Skeletal muscle cell (primary cell): Measurements from ENCODE around the gene COL4A2.
A peak's percentile ranks its signal among the peaks of the same experiment; 100 is the strongest.
"Not testable (repeated sequence)": the region's sequence is repeated elsewhere in the genome, so short reads cannot be mapped to it uniquely, and the experiment has no call there.

Experiments used
- DNase-seq: peaks from one replicate; pipeline ENCODE4 v3.0.0-alpha.2; 2010; ENCODE audit warnings: low read depth
- H3K4me3 ChIP-seq: 2 replicates; pipeline ENCODE4 v1.5.1; 2011; ENCODE audit warnings: low read depth, mild to moderate bottlenecking, control low read depth, low read length, moderate library complexity

Gene COL4A2

DNA sequence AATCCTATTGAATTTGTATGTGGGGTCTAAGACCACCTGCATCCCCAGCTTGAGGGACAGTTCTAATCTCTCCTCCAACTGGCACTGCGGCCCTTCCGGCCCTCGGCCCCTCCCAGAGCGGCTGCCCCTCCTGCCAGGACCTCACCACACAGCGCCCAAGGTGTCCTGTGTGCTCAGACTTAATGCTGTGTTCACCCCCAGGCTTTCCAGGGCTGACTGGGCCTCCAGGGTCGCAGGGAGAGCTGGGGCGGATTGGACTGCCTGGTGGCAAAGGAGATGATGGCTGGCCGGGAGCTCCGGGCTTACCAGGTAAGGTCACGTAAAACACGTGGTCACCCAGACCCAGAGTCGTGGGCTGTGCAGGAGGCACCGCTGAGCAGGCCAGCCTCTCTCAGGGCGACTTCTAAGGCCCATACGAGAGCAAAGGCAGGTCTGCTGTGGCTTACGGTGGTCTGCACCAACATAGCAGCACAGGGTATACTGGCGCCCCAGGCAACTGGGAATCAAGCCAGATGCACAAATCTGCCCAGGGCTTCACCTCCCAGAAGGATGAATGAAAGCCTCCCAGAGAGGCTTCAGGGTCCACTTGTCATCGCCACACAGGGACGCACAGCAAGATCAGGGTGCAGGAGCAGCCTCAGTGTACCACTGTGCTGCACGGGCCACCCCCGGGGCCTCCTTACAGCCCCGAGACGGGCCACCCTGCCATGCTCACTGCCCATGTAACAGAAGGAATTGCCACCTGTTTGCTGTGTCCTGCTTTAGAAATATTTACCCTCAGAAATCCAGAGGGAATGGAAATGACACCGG is 185.0 kb downstream of the COL4A2 start:
- H3K4me3 ChIP-seq: no peak overlapping the region
- DNase-seq: no peak

DNA sequence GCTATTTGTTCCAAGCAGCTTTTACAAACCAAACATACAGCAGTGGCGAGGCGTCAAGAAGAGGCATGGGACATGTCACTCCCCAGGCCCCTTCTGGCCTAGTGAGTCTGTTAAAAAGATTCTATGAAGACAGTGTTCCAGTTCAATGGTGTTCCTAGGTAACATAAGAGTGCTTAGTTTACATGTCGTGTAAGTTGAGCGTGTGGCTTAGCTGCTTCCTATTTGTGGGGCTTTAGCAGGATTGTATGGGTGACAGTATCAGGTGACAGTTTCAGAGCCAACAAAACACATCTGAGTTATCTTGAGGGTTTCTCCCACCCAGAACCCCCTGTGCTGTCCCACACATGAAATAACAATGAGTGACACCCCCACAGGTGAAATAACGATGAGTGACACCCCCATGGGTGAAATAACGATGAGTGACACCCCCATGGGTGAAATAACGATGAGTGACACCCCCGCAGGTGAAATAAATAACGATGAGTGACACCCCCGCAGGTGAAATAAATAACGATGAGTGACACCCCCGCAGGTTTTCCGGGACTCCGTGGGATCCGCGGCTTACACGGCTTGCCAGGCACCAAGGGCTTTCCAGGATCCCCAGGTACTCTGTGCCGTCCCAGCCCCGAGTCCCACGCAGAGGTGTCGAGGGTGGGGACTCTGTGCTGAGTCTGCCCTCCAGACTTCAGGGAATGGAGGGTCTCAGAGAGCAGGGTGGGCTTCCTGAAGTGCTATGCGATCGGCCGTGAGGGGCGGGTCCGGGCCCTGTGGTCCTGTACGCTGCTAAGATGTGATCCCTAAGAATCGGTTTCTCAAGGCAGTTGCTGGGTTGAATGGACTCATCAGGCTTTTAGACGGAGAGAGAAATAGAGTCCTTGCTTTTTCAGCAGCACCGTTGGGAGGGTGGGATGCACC is 185.9 kb downstream of the COL4A2 start:
- H3K4me3 ChIP-seq: no peak overlapping the region
- DNase-seq: no peak

DNA sequence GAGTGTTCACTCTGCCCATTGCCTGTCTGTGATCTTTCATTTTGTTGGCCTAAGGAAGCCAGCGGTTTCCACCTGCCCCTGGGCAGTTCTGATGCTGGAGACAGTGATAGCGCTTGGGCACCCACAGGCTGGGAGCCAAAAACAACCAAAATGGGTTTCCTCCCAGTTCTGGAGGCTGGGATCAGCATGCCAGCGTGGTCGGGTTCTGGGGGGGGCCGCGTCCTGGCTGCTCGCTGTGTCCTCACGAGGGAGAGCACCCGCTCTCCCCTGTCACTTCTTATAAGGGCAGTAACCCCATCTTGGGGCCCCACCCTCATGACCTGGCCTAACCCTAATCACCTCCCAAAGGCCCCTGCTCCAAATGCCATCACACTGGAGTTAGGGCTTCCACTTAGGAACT is 186.5 kb downstream of the COL4A2 start:
- no peak for DNase-seq
- no peak overlapping the region for H3K4me3 ChIP-seq

DNA sequence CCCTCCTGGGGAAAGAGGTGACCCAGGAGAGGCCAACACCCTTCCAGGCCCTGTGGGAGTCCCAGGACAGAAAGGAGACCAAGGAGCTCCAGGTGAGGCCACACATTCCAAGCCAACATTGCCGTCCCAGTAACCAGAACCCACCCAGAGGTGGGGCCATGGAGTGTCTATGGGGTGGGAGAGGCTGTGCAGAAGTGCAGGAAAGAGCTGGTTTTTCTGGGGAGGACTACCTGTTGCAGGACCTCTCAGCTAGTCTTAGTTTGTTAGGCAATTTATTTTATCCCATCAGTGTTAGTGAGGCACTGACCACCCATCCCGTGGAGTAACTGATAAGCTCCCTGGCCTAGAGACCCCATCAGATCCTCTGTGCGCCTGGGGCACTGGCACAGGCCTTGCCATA is 188.3 kb downstream of the COL4A2 start:
- DNase-seq: no peak
- H3K4me3 ChIP-seq: no peak overlapping the region

DNA sequence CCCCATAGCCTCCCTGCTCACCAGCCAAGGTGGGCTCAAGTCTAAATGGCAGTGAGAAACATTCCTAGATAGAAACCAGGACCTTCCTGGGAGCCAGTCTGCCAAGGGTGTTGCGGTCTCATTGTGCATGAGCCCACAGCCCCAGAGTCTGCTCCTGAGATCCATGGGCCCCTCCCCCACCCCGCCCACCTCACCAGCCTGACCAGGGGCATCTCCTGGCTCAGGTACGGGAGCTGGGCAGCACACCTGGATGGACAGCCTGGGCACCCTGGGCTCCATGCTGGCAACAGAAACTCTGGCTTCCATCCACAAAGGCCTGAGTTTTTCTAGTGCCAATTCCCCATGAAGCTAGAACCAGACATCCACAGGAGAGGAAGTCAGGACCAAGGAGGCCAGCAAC is 188.8 kb downstream of the COL4A2 start:
- no peak overlapping the region for H3K4me3 ChIP-seq
- no peak for DNase-seq

DNA sequence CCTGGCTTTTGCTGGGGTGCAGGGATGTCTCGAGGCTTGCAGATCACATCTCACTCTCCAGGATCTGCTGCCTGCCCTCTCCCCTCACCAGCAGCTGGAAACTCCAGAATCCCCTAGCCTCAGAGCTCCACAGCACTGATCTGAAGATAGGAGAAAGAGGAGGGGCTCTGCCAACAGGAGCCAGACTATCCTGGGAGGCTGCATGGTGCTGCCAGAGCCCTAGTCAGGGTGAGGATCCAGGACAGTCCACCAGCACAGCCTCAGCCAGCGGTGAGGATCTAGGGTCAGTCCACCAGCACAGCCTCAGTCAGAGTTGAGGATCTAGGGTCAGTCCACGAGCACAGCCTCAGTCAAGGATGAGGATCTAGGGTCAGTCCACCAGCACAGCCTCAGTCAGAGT is 189.2 kb downstream of the COL4A2 start:
- no peak overlapping the region for H3K4me3 ChIP-seq
- DNase-seq: no peak

DNA sequence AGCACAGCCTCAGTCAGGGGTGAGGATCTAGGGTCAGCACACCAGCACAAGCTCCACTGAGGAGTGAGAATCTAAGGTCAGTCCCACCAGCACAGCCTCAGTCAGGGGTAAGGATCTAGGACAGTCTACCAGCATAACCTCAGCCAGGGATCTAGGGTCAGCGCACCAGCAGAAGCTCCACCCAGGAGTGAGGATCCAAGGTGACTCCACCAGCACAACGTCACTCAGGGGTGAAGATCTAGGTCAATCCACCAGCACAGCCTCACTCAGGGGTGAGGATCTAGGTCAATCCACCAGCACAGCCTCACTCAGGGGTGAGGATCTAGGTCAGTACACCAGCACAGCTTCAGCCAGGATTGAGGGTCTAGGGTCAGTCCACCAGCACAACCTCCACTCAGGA is 189.9 kb downstream of the COL4A2 start:
- DNase-seq: no peak
- no peak overlapping the region for H3K4me3 ChIP-seq

DNA sequence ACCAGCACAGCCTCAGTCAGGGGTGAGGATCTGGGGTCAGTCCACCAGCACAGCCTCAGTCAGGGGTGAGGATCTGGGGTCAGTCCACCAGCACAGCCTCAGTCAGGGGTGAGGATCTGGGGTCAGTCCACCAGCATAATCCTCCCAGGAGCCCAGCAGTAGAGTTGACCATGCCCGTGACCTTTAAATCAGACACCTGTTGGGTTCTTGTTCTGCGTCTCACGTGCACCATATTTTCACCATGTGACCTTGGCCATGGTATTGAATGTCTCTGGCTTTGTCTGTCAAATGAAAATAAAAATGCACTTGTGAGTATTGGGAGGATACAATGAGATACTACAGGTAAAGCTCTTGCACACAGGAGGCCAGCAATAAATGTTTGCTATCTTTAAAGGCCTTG is 190.8 kb downstream of the COL4A2 start:
- not testable (repeated sequence) for H3K4me3 ChIP-seq, DNase-seq

DNA sequence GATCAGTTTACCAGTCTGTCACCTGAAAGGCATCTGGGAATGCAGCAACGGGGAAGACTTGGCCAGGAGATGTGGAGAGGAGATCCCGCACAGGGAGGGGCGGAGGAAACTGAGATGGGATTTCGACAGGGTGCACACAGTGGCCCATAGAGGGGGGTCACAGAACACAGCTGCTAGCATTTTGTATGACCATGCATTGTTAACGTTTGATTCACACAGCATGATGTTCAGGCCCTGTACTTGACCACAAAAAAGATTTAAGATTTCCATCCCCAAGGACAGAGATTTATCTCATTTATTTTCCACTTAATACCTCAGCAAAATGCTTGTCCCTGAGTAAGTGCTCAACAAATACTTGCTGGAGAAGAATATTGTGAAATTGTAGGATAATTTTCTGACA is 191.2 kb downstream of the COL4A2 start:
- H3K4me3 ChIP-seq: no peak overlapping the region
- no peak for DNase-seq

DNA sequence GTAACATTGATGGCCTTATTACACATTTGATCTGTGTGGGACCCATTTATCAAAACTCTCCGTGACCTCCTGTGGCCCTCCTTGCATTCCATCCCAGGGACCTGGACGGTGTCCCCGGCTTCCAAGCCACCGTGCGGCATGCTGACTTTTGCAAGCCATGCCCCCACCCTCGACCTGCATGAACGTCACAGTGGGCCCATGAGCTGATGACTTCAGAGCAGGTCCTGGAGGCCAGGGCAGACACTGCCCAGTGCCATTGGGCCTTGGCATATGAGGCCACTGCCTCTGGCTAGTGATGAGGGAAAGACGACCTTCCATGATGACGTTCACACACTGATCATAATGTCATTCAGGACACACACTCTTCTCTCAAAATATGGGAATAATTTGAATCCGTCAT is 191.7 kb downstream of the COL4A2 start:
- H3K4me3 ChIP-seq: no peak overlapping the region
- DNase-seq: no peak

DNA sequence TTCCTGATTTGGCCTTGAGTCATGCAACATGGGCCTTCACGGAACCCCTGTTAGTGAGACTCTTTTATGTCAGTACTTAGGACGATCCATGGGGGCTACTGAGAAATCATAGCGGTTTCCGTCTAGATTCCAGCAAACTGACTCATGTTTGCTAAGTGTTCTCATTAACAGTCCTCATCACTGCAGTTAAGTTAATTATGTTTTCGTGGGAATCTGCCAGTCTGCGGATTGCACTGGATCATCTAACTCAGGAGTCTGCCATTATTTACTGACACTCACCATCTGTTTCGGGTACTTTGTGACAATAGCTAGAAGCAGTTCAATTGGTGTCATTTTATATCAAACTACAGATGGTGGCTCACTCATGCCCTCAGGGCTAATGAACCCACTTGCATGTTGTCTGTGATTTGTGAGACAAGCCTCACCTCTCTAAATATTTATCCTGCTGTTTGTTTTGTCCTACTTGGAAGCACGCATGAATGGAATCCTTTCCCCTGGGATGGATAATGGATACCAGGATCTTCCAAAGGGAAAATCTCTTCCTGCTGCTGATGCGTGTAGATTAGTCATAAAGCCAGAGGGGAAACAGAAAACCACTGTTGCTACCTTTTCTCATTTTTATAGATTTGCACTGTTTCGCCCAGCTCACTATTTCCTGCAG is 192.7 kb downstream of the COL4A2 start:
- DNase-seq: no peak
- H3K4me3 ChIP-seq: no peak overlapping the region

DNA sequence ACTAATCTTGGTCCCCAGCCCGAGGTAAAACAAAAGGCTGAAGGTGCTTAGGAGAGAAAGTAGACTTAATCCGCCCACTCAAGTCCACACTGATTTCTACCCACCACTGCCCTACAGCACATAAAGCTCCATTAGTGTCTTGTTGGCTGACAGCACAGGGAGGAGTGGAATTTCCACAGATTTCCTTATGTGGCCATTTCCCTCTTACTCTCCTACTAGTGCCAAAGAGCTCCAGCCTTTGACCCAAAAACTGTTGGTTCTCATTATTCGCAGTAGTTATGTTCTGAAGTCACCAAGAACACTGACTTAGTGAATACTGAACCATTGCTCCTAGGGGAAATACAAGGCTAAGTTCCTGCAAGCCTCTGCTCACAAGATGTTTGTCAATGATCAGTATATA is 193.3 kb downstream of the COL4A2 start:
- no peak overlapping the region for H3K4me3 ChIP-seq
- no peak for DNase-seq

DNA sequence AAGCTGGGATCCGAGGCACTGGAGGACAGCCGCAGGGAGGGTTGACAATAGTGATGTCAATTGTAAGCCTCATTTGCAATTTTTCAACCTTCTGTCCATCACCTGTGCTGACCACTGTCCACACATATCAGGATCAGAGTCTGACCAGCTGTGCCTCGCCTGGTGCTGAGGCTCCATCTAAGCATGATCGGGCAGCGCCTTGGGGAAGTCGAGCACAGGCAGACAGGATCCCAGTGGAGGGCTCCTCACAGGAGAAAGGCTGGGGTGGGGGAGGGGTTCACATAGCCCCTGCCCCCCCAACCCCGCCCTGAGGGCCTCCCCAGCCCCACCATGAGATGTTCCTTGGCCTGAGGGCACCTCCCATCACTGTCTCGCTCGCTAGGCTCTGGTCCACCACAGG is 194.1 kb downstream of the COL4A2 start:
- DNase-seq: no peak
- no peak overlapping the region for H3K4me3 ChIP-seq

DNA sequence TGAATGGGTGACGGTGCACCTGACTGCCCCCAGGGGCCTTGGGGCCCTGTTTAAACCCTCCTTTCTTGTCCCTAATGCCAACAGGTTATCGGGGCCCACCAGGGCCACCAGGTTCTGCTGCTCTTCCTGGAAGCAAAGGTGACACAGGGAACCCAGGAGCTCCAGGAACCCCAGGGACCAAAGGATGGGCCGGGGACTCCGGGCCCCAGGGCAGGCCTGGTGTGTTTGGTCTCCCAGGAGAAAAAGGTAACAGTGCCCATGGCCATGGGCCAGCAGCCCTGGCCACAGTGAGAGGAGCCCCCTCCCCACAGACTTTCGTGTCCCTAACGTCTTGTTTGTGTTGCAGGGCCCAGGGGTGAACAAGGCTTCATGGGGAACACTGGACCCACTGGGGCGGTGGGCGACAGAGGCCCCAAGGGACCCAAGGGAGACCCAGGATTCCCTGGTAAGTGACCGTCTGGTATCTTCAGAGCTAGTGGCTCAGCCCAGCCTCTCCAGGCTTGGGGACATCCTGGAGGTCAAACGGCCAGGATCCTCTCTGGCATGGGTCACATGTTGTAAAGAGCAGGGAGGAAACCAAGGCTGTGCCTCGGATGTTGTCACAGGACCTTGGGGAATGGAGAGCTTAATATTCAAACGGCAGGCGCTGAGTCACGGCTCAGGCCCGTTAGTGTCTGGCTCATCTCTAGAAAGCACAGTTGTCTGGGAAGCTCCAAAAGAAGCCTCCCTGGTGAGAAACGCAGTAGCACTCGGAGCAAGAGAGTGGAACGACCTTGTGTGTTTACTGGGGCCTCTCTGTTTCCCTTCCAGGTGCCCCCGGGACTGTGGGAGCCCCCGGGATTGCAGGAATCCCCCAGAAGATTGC is 196.2 kb downstream of the COL4A2 start:
- no peak for DNase-seq
- no peak overlapping the region for H3K4me3 ChIP-seq

DNA sequence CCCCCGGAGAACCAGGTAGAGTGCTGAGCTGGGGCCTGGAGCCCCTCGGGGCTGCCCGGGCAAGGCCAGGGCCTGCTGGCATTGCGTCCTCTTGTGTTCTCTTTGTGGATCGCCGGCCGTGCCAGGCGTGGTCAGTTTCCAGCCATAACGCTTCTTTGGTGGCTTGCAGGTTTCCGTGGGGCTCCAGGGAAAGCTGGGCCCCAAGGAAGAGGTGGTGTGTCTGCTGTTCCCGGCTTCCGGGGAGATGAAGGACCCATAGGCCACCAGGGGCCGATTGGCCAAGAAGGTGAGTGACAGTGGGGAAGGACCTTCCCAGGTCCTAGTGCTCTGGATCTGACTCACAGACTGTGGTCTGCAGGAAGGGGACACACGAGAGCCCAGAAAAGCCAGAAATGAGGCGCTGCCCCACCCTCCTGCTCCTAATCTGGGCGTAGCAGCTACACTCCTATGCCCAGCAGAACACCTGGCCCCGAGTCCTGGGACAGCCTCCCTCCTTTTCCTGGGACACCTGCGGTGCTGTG is 197.0 kb downstream of the COL4A2 start:
- no peak for DNase-seq
- H3K4me3 ChIP-seq: no peak overlapping the region

DNA sequence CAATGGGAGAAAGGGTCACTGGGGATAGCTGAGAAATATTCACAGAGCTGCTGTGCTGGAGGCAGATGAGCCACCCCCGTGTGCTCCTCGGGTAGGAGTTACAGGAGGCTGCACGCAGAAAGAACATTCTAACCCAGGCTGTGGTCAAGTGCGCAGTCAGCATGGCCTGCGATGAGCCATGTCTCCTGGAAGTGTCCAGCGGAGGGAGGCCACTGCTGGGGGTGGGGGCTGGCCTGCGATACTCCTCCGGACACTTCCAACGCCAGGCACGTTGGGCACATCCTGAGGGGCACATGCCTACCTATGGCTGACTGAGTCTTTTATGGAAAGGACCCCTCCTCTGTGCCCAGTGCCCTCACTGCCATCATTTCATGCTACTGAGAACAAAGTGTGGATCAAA is 198.5 kb downstream of the COL4A2 start:
- DNase-seq: no peak
- no peak overlapping the region for H3K4me3 ChIP-seq

DNA sequence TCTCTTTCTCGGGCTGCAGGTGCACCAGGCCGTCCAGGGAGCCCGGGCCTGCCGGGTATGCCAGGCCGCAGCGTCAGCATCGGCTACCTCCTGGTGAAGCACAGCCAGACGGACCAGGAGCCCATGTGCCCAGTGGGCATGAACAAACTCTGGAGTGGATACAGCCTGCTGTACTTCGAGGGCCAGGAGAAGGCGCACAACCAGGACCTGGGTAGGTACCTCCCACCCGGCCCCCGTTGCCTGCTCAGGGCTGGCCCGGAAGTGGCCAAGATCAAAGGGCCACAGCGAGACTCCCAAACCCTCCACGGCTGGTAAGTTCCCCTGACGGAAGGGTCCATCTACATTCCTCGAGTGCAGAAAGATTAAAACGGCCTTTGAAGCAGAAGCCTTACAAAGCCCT is 199.3 kb downstream of the COL4A2 start:
- H3K4me3 ChIP-seq: no peak overlapping the region
- DNase-seq: no peak

DNA sequence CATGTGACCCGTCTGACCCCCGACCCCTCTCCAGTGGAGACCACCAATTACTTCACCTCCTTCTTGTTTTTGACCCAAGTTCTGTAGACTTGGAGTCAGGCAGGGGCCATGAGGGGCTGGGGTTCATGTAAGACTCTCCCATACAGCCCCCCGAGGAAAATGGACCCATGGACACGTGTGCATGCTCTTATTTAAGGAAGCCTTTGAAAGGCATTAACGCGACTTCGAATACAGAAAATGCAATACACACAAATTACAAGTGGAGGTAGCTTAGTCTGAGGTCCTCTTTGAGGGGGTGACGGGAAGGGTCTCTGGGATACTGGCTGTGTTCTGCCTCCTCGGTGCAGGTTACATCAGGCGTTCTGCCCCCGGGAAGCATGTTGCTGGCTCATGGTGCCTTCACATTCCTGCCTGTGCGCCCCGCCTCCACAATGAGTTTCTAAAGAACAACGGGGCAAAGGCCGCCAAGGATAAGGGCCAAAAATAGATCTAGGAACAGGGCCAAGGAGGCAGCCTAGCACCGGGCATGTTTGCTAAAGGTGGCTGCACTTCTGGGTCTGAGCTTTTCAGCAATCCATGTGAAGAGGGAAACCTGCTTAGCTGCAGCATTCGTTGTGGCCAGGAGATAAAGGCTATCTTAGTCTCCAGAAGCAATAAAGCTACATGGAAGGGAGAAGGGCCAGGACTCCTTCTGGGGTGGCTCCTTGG is 199.9 kb downstream of the COL4A2 start:
- no peak overlapping the region for H3K4me3 ChIP-seq
- DNase-seq: peak; percentile 32
